GM12891 (cell line): ENCODE data around the gene PGM2.

Source experiments
- POLR2A ChIP-seq: IDR thresholded peaks from 2 replicates; pipeline ENCODE4 v1.6.1; 2011; ENCODE audit warnings: low read depth, low read length, control low read depth
- POLR2AphosphoS5 ChIP-seq: IDR thresholded peaks from 2 replicates; pipeline ENCODE4 v1.6.1; 2011; ENCODE audit warnings: low read depth, low read length, control low read depth
- POU2F2 ChIP-seq: IDR thresholded peaks from 2 replicates; pipeline ENCODE4 v1.6.1; 2011; ENCODE audit warnings: low read depth, mild to moderate bottlenecking, control low read depth, low read length, moderate library complexity
- SPI1 ChIP-seq: IDR thresholded peaks from 2 replicates; pipeline ENCODE4 v1.6.1; 2011; ENCODE audit warnings: low read depth, low read length, control low read depth
- TAF1 ChIP-seq: IDR thresholded peaks from 2 replicates; pipeline ENCODE4 v1.6.1; 2011; ENCODE audit warnings: low read depth, low read length, control low read depth

- TF ChIP-seq POU2F2 (no peak), POLR2AphosphoS5 (no peak), POLR2A (no peak), SPI1 (no peak), TAF1 (no peak)
These were observed 25.9 kb downstream of the PGM2 start for GRCh38 chr4:37852376-37852775.
